ENCODE data around the gene NPAS2.

- TF ChIP-seq CTCF (IDR thresholded peaks at IDR 0.05) (no peak), EZH2phosphoT487 (IDR thresholded peaks at IDR 0.05) (no peak), EZH2 (IDR thresholded peaks at IDR 0.05) (no peak)
Measured at GRCh38 chr2:100802066-100802465, 17.9 kb upstream of the NPAS2 start.
